T-helper 1 cell treated with Interleukin-12 subunit alpha and Interleukin-12 subunit beta and Interleukin-4 antibody, amounts not matched to agents 30 μg/mL and 1 μg/mL, for 36 hours (primary cell): ENCODE results near the gene NXN.
A peak's percentile ranks its signal among the peaks of the same experiment; 100 is the strongest.
"Not testable (repeated sequence)": the region's sequence is repeated elsewhere in the genome, so short reads cannot be mapped to it uniquely, and the experiment has no call there.

Experiments used
- H3K27ac Mint-ChIP-seq: one replicate; pipeline ENCODE4 v1.8.0; 2021; ENCODE audit warnings: mild to moderate bottlenecking, mixed read lengths
- H3K27me3 Mint-ChIP-seq: one replicate; pipeline ENCODE4 v1.8.0; 2021; ENCODE audit warnings: low read depth, mixed read lengths
- H3K36me3 Mint-ChIP-seq: one replicate; pipeline ENCODE4 v1.8.0; 2021; ENCODE audit warnings: low read depth, mixed read lengths
- H3K4me1 Mint-ChIP-seq: one replicate; pipeline ENCODE4 v1.8.0; 2021; ENCODE audit warnings: low read depth, mixed read lengths
- H3K4me3 Mint-ChIP-seq: one replicate; pipeline ENCODE4 v1.8.0; 2021; ENCODE audit warnings: mild to moderate bottlenecking, moderate library complexity, mixed read lengths
- H3K9me3 Mint-ChIP-seq: one replicate; pipeline ENCODE4 v1.8.0; 2021; ENCODE audit warnings: mixed read lengths

The NXN gene

GRCh38 chr17:1000597-1001461 lies 21.3 kb upstream of the NXN start:
- Mint-ChIP-seq H3K4me1 (peaks cover 14% of the 10 kb centered on the region), H3K36me3 (peaks cover 33% of the 10 kb centered on the region), H3K27me3 (no peaks in the 10 kb centered on the region), H3K9me3 (no peaks in the 10 kb centered on the region), H3K27ac (no peak overlapping the region), H3K4me3 (no peak overlapping the region)

- H3K27me3 Mint-ChIP-seq: no peaks in the 10 kb centered on the region
- no peak overlapping the region for H3K27ac Mint-ChIP-seq
- peaks cover 14% of the 10 kb centered on the region for H3K4me1 Mint-ChIP-seq
- peaks cover 28% of the 10 kb centered on the region for H3K36me3 Mint-ChIP-seq
- H3K4me3 Mint-ChIP-seq: peak overlapping the region; percentile 93
- H3K9me3 Mint-ChIP-seq: peaks cover 21% of the 10 kb centered on the region
Observed at GRCh38 chr17:998111-998510, 18.5 kb upstream of the NXN start.

DNA sequence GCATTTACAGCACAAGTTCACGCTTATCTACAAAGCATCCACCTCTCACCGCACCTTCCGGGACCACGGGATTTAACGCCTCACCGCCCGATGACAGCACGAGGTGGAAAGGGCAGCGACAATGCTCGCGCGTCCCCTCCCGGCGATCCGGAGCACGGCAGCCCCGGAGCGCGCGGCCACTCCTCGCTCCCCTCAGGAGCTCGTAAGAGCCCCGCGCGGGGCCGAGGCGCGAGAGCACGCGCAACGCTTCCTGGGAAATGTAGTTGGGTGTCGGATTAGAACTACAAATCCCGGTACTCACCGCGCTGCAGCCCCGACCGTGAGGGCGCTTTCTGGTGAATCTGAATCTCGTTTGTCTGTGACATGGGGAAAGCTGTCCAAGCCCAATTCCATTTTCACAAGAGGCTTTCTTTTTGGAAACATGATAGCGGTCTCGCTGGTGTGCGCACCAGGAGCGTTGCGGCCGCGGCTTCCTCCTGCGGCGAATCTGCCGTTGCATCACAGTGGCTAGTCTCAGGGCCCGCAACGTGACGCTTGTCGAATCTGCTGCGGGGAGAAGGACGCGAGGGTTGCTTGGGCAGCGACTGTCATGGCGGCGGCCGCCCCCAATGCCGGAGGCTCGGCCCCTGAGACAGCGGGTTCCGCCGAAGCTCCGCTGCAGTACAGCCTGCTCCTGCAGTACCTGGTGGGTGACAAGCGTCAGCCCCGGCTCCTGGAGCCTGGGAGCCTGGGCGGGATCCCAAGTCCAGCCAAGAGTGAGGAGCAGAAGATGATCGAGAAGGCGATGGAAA lies 17.2 kb upstream of the NXN start, which contains the start of gene TIMM22:
TIMM22 (plus strand) TSS at position 576 of the 791 bp plus-strand sequence; CDS start at position 590, 14 bp downstream.
- Mint-ChIP-seq H3K27me3 (no peaks in the 10 kb centered on the region), H3K4me1 (peaks cover 14% of the 10 kb centered on the region), H3K27ac (peak within 1 kb of the TSS; percentile 92), H3K9me3 (peaks cover 30% of the 10 kb centered on the region), H3K4me3 (peak within 1 kb of the TSS; percentile 93), H3K36me3 (peaks cover 18% of the 10 kb centered on the region)

GRCh38 chr17:995324-995723 lies 15.7 kb upstream of the NXN start:
- not testable (repeated sequence) for H3K27ac Mint-ChIP-seq, H3K36me3 Mint-ChIP-seq, H3K4me3 Mint-ChIP-seq, H3K27me3 Mint-ChIP-seq
- Mint-ChIP-seq H3K9me3 (peaks cover 33% of the 10 kb centered on the region), H3K4me1 (peaks cover 14% of the 10 kb centered on the region)

DNA sequence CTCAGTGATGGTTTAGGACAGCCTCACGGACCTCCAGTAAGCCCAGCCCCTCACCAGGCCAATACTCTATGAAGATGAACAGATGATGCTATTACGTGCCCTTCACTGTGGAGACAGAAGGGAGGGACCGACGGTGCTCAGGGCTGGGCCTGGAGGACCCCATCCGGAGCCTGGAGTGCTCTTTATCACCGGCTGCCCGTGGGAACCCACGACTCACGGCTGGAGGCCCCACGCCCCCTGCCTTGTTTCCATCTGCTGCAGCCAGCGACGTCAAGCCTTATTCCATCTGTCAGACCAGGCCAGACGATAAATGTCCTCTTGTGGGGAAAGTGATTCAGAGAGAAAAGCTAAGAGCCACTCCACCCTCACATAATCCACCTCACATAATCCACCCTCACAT lies 13.4 kb upstream of the NXN start:
- Mint-ChIP-seq H3K27me3 (no peaks in the 10 kb centered on the region), H3K9me3 (peaks cover 33% of the 10 kb centered on the region)

GRCh38 chr17:988561-988960 lies 9.0 kb upstream of the NXN start:
- H3K4me1 Mint-ChIP-seq: no peaks in the 10 kb centered on the region
- no peaks in the 10 kb centered on the region for H3K27me3 Mint-ChIP-seq
- H3K27ac Mint-ChIP-seq: no peak overlapping the region
- H3K4me3 Mint-ChIP-seq: no peak overlapping the region
- peaks cover 17% of the 10 kb centered on the region for H3K9me3 Mint-ChIP-seq
- H3K36me3 Mint-ChIP-seq: no peaks in the 10 kb centered on the region

More for the DNA sequence above, 13.4 kb upstream of the NXN start:
- Mint-ChIP-seq H3K36me3 (peaks cover 2% of the 10 kb centered on the region), H3K27ac (no peak overlapping the region), H3K4me3 (no peak overlapping the region), H3K4me1 (peaks cover 4% of the 10 kb centered on the region)

- H3K4me1 Mint-ChIP-seq: no peaks in the 10 kb centered on the region
- H3K36me3 Mint-ChIP-seq: no peaks in the 10 kb centered on the region
- H3K9me3 Mint-ChIP-seq: peaks cover 11% of the 10 kb centered on the region
- no peak overlapping the region for H3K27ac Mint-ChIP-seq
- no peak overlapping the region for H3K4me3 Mint-ChIP-seq
- H3K27me3 Mint-ChIP-seq: no peaks in the 10 kb centered on the region
Observed at GRCh38 chr17:987931-988330, 8.4 kb upstream of the NXN start.

- H3K4me1 Mint-ChIP-seq: no peaks in the 10 kb centered on the region
- H3K4me3 Mint-ChIP-seq: no peak overlapping the region
- no peaks in the 10 kb centered on the region for H3K36me3 Mint-ChIP-seq
- no peak overlapping the region for H3K27ac Mint-ChIP-seq
- no peaks in the 10 kb centered on the region for H3K27me3 Mint-ChIP-seq
- peaks cover 3% of the 10 kb centered on the region for H3K9me3 Mint-ChIP-seq
Observed at GRCh38 chr17:986322-986929, 6.8 kb upstream of the NXN start.

DNA sequence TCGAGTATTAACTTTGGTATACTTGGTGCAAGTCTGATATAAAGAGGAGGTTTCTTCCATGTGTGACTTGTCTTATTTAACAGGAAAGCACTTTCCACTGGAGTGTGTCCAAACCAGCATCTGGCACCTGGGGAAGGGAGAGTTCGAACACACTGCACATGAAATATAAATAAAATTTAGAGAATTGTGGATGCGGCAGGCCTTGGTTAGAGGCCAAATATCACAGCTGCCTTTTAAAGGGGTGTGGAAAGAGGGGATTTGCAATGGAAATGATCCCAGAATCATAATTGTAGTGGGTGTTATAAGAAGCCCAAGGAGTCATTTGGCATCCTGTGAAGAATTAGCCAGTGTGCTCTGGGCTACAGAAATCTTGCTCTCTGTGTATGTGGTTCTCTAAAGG lies 4.3 kb upstream of the NXN start:
- Mint-ChIP-seq H3K4me3 (no peak overlapping the region), H3K4me1 (peaks cover 8% of the 10 kb centered on the region), H3K27ac (no peak overlapping the region), H3K36me3 (no peaks in the 10 kb centered on the region), H3K27me3 (peaks cover 5% of the 10 kb centered on the region), H3K9me3 (no peaks in the 10 kb centered on the region)

- no peaks in the 10 kb centered on the region for H3K9me3 Mint-ChIP-seq
- peaks cover 11% of the 10 kb centered on the region for H3K4me1 Mint-ChIP-seq
- H3K36me3 Mint-ChIP-seq: no peaks in the 10 kb centered on the region
- H3K4me3 Mint-ChIP-seq: peak overlapping the region; percentile 72
- H3K27ac Mint-ChIP-seq: peak overlapping the region; percentile 52
- H3K27me3 Mint-ChIP-seq: peaks cover 27% of the 10 kb centered on the region
Observed at GRCh38 chr17:981292-981658, 1.7 kb upstream of the NXN start.

- Mint-ChIP-seq H3K27me3 (peaks cover 33% of the 10 kb centered on the region), H3K36me3 (no peaks in the 10 kb centered on the region), H3K9me3 (no peaks in the 10 kb centered on the region), H3K4me3 (peak overlapping the region; percentile 73), H3K27ac (peak overlapping the region; percentile 52), H3K4me1 (peaks cover 11% of the 10 kb centered on the region)
Observed at GRCh38 chr17:980406-981291, 1.1 kb upstream of the NXN start.

GRCh38 chr17:979212-979538 lies 401 bp downstream of the NXN start:
- H3K27ac Mint-ChIP-seq: no peak overlapping the region
- H3K27me3 Mint-ChIP-seq: peaks cover 42% of the 10 kb centered on the region
- peaks cover 11% of the 10 kb centered on the region for H3K4me1 Mint-ChIP-seq
- H3K36me3 Mint-ChIP-seq: no peaks in the 10 kb centered on the region
- no peaks in the 10 kb centered on the region for H3K9me3 Mint-ChIP-seq
- no peak overlapping the region for H3K4me3 Mint-ChIP-seq

GRCh38 chr17:978103-979093 lies 1.2 kb downstream of the NXN start:
- no peak overlapping the region for H3K27ac Mint-ChIP-seq
- H3K4me1 Mint-ChIP-seq: peaks cover 11% of the 10 kb centered on the region
- H3K9me3 Mint-ChIP-seq: no peaks in the 10 kb centered on the region
- H3K27me3 Mint-ChIP-seq: peaks cover 42% of the 10 kb centered on the region
- H3K4me3 Mint-ChIP-seq: peak overlapping the region; percentile 69
- H3K36me3 Mint-ChIP-seq: no peaks in the 10 kb centered on the region
